ENCODE data around the gene MIX23. TPM values are rescaled to one million over a fixed set of nuclear protein-coding genes. Genes with fewer than 3 reads are reported as not detected.
"Not testable (repeated sequence)": the region's sequence is repeated elsewhere in the genome, so short reads cannot be mapped to it uniquely, and the experiment has no call there.

The MIX23 gene
- total RNA-seq, 2 donors from 2014 or later, result 13.7 to 17.1 TPM

DNA sequence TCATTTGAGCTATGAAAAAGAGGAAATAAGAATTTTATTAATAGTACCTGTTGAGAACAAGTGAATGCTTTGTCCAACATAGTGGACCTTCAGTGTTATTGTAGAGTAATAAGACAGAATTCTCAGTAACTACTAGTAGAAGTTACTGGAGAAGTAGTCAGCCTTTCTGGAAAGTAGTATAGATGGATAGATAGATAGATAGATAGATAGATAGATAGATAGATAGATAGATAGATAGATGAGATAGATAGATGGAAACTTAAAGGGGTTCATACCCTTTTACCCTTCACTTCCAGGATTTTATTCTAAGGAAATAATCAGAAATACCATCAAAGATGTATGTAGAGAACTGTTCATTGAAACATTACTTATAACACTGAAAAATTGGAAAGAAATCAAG, 6.2 kb upstream of the MIX23 start:
- Mint-ChIP-seq H3K27me3 (no peaks in the 10 kb centered on the region), H3K36me3 (ENCODE audit: low read depth) (peaks cover 11% of the 10 kb centered on the region), H3K27ac (no peak overlapping the region), H3K4me1 (peaks cover 30% of the 10 kb centered on the region), H3K4me3 (no peak overlapping the region)
- no peak for ATAC-seq
- no peaks in the 10 kb centered on the region for H3K9me3 ChIP-seq (ENCODE audit: control insufficient read depth, low read length, poor library complexity, severe bottlenecking)
- DNase-seq, result no peak

DNA sequence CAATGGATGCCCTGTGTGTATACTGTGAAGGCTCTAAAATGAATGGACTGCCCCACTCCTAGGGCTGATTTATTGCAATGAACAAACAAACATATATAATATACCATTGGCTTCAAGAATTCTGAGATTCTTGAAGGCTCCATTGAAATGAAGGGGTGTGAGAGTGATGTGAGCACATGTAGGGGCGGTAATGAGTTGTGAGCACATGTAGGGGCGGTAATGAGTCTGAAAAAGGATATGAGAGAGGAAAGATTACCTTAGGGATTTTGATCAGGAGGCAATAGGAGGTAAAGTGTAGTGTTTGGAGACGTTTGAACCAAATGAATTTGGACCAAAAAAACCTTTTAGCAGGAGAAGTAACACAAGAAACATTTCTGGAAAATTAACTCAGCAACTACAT, 4.7 kb upstream of the MIX23 start:
- H3K9me3 ChIP-seq (ENCODE audit: control insufficient read depth, low read length, poor library complexity, severe bottlenecking), result no peaks in the 10 kb centered on the region
- DNase-seq, result no peak
- H3K4me3 Mint-ChIP-seq, result no peak overlapping the region
- H3K27me3 Mint-ChIP-seq, result no peaks in the 10 kb centered on the region
- H3K4me1 Mint-ChIP-seq, result peaks cover 37% of the 10 kb centered on the region
- ATAC-seq, result no peak
- peaks cover 11% of the 10 kb centered on the region for H3K36me3 Mint-ChIP-seq (ENCODE audit: low read depth)
- no peak overlapping the region for H3K27ac Mint-ChIP-seq

DNA sequence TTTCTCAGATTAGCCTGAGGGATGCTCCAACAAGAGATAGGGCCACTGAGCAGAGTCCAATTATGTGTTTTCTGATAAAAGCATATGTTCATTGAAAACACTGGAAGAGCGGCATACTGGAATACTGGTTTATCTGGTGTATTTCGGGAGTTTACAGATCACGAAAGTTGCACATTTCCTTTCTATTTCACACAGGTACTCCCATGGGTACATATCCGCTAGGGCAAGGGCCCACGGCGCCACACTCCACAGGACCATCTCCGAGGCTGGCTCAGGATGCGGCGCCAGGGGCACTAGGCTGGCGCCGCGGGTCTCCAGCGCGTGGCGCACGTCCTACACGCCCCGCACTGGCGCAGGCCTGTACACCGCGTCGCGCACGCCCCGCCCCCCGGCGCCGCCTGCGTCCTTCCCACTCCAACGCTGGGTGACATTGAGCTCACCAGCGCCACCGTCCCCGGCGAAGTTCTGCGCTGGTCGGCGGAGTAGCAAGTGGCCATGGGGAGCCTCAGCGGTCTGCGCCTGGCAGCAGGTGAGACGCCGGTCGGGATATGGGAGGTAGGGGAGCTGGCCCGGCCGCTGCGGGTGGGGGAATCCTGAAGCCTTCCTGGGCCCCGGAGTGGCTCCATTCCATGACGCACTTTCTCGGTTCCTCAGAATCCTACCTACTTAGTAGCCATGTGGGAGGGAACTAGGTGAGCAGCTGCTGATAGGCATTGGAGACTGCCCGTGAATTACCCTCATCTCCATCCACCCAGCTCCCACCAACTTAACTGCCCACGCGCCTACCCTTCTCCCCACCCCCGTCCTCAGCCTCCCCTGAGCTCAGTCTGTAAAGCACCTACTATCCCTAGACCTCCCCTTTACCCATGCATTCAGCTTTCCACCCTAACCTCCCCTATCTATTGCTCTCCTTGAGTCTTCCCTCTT, 1.0 kb upstream of the MIX23 start, which contains the start of gene FAM162A:
FAM162A (plus strand) TSS at position 412 of the 927 bp plus-strand sequence; CDS start at position 496, 84 bp downstream.
- H3K27me3 Mint-ChIP-seq, result no peaks in the 10 kb centered on the region
- DNase-seq (peak; percentile 90 to 92 (median 92)), ATAC-seq (peak; percentile 95)
- peaks cover 40% of the 10 kb centered on the region for H3K4me1 Mint-ChIP-seq
- peaks cover 14% of the 10 kb centered on the region for H3K36me3 Mint-ChIP-seq (ENCODE audit: low read depth)
- H3K4me3 Mint-ChIP-seq, result peak within 1 kb of the TSS; percentile 94
- peak within 1 kb of the TSS; percentile 94 for H3K27ac Mint-ChIP-seq
- no peaks in the 10 kb centered on the region for H3K9me3 ChIP-seq (ENCODE audit: control insufficient read depth, low read length, poor library complexity, severe bottlenecking)

- Mint-ChIP-seq H3K27me3 (no peaks in the 10 kb centered on the region), H3K27ac (no peak overlapping the region), H3K36me3 (ENCODE audit: low read depth) (peaks cover 17% of the 10 kb centered on the region), H3K4me3 (no peak overlapping the region), H3K4me1 (peaks cover 23% of the 10 kb centered on the region)
- DNase-seq, result no peak
- H3K9me3 ChIP-seq (ENCODE audit: control insufficient read depth, low read length, poor library complexity, severe bottlenecking), result no peaks in the 10 kb centered on the region
- ATAC-seq, result no peak
Observed at GRCh38 chr3:122377975-122378374, 5.1 kb downstream of the MIX23 start.

GRCh38 chr3:122374034-122374433, 9.0 kb downstream of the MIX23 start:
- H3K27me3 Mint-ChIP-seq, result no peaks in the 10 kb centered on the region
- peaks cover 19% of the 10 kb centered on the region for H3K4me1 Mint-ChIP-seq
- H3K9me3 ChIP-seq (ENCODE audit: control insufficient read depth, low read length, poor library complexity, severe bottlenecking), result no peaks in the 10 kb centered on the region
- H3K36me3 Mint-ChIP-seq (ENCODE audit: low read depth), result peaks cover 19% of the 10 kb centered on the region
- H3K4me3 Mint-ChIP-seq, result no peak overlapping the region
- no peak for ATAC-seq
- H3K27ac Mint-ChIP-seq, result no peak overlapping the region
- no peak for DNase-seq

DNA sequence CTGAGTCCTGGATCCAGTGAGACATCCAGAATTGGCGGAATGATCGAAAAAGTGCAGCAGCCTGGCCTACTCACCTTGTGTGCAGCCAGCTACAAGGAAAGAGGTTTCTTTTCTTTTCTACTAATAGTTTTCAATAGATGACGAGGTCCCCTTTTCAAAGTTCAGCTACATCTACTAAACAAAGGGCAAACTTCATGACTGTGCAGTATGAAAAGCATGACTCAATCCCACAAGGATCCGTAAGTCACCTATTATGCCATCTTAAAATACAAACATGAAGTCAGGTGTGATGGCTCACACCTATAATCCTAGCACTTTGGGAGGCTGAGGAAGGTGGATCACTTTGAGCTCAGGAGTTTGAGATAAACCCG, 16.7 kb downstream of the MIX23 start:
- H3K27ac Mint-ChIP-seq, result no peak overlapping the region
- H3K4me3 Mint-ChIP-seq, result no peak overlapping the region
- DNase-seq (no peak), ATAC-seq (no peak)
- H3K4me1 Mint-ChIP-seq, result peaks cover 5% of the 10 kb centered on the region
- H3K9me3 ChIP-seq (ENCODE audit: control insufficient read depth, low read length, poor library complexity, severe bottlenecking), result no peaks in the 10 kb centered on the region
- H3K36me3 Mint-ChIP-seq (ENCODE audit: low read depth), result peaks cover 12% of the 10 kb centered on the region
- H3K27me3 Mint-ChIP-seq, result no peaks in the 10 kb centered on the region

- H3K9me3 ChIP-seq (ENCODE audit: control insufficient read depth, low read length, poor library complexity, severe bottlenecking); H3K4me1 Mint-ChIP-seq; H3K27ac Mint-ChIP-seq; DNase-seq; H3K4me3 Mint-ChIP-seq; ATAC-seq; H3K36me3 Mint-ChIP-seq (ENCODE audit: low read depth); H3K27me3 Mint-ChIP-seq: not testable (repeated sequence)
Observed at GRCh38 chr3:122365582-122366378, 17.3 kb downstream of the MIX23 start.

DNA sequence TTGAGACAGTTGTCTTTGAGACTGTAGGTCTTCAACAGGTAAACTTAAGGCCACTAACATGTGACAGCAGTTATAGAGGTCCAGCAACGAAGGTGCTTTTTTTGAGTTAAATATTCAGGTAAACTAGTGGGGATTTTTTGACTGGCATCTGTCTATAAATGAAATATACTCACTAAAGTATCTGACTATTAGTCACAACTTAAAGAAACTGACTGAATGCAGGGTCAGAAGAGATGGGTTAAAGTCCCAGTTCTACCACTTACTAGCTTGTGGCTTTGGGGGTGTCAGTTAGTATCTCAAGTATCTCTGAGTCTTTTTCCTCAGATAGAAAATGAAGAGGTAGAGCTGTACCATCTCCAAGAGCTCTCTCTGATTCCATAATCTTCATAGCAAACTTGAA, 18.0 kb downstream of the MIX23 start:
- DNase-seq, result no peak
- no peaks in the 10 kb centered on the region for H3K9me3 ChIP-seq (ENCODE audit: control insufficient read depth, low read length, poor library complexity, severe bottlenecking)
- H3K27me3 Mint-ChIP-seq, result no peaks in the 10 kb centered on the region
- no peak overlapping the region for H3K27ac Mint-ChIP-seq
- ATAC-seq, result no peak
- H3K36me3 Mint-ChIP-seq (ENCODE audit: low read depth), result peaks cover 9% of the 10 kb centered on the region
- H3K4me1 Mint-ChIP-seq, result peaks cover 2% of the 10 kb centered on the region
- no peak overlapping the region for H3K4me3 Mint-ChIP-seq

DNA sequence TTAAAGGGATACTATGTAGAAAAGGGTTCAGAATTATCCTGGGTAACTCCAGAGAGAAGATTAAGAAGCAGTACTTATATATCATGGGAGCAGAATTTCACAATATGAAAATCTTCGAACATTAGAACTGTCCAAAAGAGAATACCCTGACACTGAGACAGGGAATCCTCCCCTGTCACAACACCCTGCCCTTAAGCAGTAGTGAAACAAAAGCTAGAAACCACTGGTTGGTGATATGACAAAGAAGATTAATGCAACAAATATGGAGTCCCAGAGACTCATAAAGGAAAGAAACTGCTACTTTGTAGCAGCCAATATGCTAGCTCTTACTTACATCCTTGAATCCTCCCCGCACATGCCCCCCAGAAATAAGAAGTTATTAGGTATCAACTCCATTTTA, 18.5 kb downstream of the MIX23 start:
- Mint-ChIP-seq H3K36me3 (ENCODE audit: low read depth) (peaks cover 9% of the 10 kb centered on the region), H3K4me1 (peaks cover 2% of the 10 kb centered on the region), H3K27me3 (no peaks in the 10 kb centered on the region), H3K4me3 (no peak overlapping the region), H3K27ac (no peak overlapping the region)
- no peaks in the 10 kb centered on the region for H3K9me3 ChIP-seq (ENCODE audit: control insufficient read depth, low read length, poor library complexity, severe bottlenecking)
- no peak for ATAC-seq
- no peak for DNase-seq

GRCh38 chr3:122362026-122362425, 21.0 kb downstream of the MIX23 start:
- no peak for ATAC-seq
- Mint-ChIP-seq H3K27me3 (no peaks in the 10 kb centered on the region), H3K4me3 (no peak overlapping the region), H3K36me3 (ENCODE audit: low read depth) (peaks cover 8% of the 10 kb centered on the region), H3K27ac (no peak overlapping the region), H3K4me1 (peaks cover 2% of the 10 kb centered on the region)
- H3K9me3 ChIP-seq (ENCODE audit: control insufficient read depth, low read length, poor library complexity, severe bottlenecking), result no peaks in the 10 kb centered on the region
- DNase-seq, result no peak

GRCh38 chr3:122358703-122359032, 24.4 kb downstream of the MIX23 start:
- H3K27ac Mint-ChIP-seq, result no peak overlapping the region
- peaks cover 4% of the 10 kb centered on the region for H3K4me1 Mint-ChIP-seq
- H3K9me3 ChIP-seq (ENCODE audit: control insufficient read depth, low read length, poor library complexity, severe bottlenecking), result no peaks in the 10 kb centered on the region
- ATAC-seq (no peak), DNase-seq (no peak)
- H3K27me3 Mint-ChIP-seq, result no peaks in the 10 kb centered on the region
- H3K4me3 Mint-ChIP-seq, result no peak overlapping the region
- peaks cover 11% of the 10 kb centered on the region for H3K36me3 Mint-ChIP-seq (ENCODE audit: low read depth)

GRCh38 chr3:122357828-122358702, 25.0 kb downstream of the MIX23 start:
- H3K9me3 ChIP-seq (ENCODE audit: control insufficient read depth, low read length, poor library complexity, severe bottlenecking), result no peaks in the 10 kb centered on the region
- Mint-ChIP-seq H3K4me1 (peaks cover 4% of the 10 kb centered on the region), H3K27me3 (no peaks in the 10 kb centered on the region), H3K27ac (no peak overlapping the region), H3K4me3 (no peak overlapping the region), H3K36me3 (ENCODE audit: low read depth) (peaks cover 11% of the 10 kb centered on the region)
- DNase-seq, result no peak
- ATAC-seq, result no peak

- DNase-seq, result peak in 2 of 3 donors; percentile 15 to 21
- no peak overlapping the region for H3K27ac Mint-ChIP-seq
- H3K9me3 ChIP-seq (ENCODE audit: control insufficient read depth, low read length, poor library complexity, severe bottlenecking), result no peaks in the 10 kb centered on the region
- no peak overlapping the region for H3K4me3 Mint-ChIP-seq
- peak; percentile 45 for ATAC-seq
- peaks cover 4% of the 10 kb centered on the region for H3K4me1 Mint-ChIP-seq
- no peaks in the 10 kb centered on the region for H3K27me3 Mint-ChIP-seq
- peaks cover 9% of the 10 kb centered on the region for H3K36me3 Mint-ChIP-seq (ENCODE audit: low read depth)
Observed at GRCh38 chr3:122356402-122356801, 26.6 kb downstream of the MIX23 start.
